HG02870 (cell line): Measurements from ENCODE around the gene TRAPPC5.

ENCODE experiments used
- ATAC-seq: cut with Tn5 transposase; IDR thresholded peaks from one replicate; pipeline ENCODE4 v1.9.1; 2021; ENCODE audit warnings: mild to moderate bottlenecking, moderate library complexity; ENCODE audit not compliant: unreplicated experiment

Gene TRAPPC5

DNA sequence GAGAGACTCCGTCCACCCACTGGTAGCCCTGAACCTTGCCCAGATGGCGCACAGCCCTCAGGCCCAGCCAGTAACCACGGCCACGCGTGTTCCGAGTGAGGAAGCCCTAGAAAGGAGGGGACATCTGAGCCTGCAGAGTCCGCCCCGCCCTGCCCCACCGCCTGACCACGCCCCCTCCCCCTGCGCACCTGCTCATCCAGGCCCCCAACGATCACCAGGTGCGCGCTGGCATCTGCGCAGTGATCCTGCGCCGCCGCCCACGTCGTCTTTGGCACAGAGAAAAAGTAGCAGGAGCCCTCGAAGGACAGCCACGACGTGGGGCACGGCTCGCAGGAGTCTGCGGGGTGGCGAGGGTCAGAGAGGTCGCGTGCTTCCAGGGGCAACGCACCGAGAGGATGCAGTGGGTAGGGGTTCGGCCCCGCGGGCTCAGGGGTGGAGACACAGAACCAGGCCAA is 49.2 kb downstream of the TRAPPC5 start:
- ATAC-seq = no peak

- no peak for ATAC-seq
Measured at GRCh38 chr19:7730286-7731217, 49.9 kb downstream of the TRAPPC5 start.

DNA sequence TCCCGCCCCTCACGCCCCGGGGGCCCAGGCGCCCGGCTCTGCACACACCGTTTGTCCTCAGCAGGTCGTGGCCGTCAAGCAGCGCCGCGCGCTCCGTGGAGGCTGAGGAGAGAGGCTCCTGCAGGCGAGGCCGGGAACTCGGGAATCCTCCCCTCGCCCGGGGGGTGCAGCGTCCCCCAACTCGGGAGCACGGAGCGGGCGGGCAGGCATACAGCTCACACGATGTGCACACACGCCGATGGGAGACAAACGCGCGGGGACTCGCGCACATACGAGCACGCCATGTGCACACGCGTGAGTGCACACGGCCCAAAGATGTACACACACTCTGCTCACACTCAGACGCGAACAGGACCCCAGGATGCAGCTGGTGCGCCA is 50.6 kb downstream of the TRAPPC5 start:
- ATAC-seq = no peak

- ATAC-seq = no peak
Measured at GRCh38 chr19:7731615-7732014, 51.0 kb downstream of the TRAPPC5 start.

DNA sequence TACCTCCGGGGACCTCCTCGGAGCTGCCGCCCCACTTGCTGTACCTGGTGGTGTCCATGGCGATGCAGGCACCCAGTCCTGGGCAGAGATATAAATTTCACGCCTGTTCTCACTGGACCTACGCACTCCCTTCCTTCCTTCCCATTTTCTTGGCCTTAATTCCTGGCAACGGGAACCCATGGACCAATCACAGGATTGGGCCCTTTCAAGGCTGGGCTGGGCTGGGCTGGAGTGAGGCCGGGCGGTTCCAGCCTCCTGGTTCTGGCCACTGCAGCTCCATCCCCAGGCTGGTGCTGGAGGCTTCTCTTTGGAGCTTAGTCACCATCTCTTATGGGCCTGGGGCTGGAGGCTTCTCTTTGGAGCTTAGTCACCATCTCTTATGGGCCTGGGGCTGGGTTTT is 51.4 kb downstream of the TRAPPC5 start, which contains the start of gene CLEC4G:
TSS of gene CLEC4G (minus strand) at position 66 of the 400 bp plus-strand sequence. CDS start at position 58, 8 bp downstream.
- no peak for ATAC-seq

GRCh38 chr19:7733376-7733775 is 52.7 kb downstream of the TRAPPC5 start:
- ATAC-seq = no peak

DNA sequence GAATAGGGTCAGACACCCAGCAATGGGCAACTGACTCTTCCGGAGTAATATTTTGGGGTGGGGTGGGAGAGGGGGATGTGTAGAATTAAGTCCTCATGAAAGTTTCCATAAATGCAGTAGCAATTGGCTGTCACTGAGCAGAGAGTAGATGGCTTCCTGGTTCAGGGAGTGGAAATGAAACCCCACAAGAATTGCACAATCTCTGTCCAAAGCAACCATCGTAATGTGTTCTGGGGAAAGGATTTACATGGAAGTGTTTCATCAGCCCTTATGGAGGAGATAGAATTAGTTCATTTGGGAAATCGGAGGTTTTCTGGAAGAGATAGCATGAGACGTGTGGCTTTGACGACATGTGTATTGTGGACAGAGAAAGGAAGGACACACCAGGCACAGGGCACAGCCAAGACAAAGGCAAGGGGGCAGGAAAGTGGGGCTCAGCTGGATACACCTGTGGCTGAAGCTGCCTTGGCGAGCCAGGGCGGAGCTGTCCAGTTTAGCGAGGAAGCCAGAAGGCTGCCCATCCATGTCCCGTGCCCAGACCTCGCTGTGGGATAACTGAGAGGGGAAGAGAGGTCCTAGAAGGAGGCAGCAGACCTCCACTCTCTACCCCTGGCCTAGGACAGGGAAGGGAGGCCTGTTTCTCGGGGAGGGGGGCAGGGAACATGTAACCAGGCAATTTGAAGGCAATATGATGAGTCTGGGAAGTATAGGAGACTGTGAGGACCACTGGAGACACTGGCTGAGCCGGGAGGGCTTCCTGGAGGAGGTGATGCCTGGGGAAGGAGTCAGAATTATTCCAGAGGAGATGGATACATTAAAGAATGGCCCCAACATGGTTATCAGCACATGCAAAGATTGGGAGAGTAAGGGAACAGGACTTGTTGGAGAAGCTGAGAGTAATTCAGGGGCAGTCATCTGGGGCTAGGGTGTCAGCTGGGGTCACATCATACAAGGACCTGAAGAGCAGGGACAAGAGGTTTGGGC is 53.9 kb downstream of the TRAPPC5 start:
- ATAC-seq = no peak

GRCh38 chr19:7736148-7736547 is 55.5 kb downstream of the TRAPPC5 start:
- no peak for ATAC-seq

DNA sequence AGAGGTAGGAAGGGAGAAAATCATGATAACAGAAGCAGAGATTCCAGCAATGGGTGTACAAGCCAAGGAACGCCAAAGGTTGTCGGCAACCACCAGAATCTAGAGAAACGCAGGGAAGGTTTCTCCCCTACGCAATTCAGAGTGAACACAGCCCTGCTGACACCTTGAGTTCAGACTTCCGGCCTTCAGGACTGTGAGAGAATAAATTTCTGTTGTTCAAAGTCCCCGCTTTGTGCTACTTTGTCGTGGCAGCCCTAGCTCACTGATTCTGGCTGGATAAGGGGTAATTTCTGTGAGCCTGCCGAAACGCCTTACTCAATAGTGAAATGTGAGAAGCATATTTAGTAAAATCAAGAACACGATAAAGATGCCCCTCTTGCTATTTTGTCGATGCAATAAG is 56.6 kb downstream of the TRAPPC5 start:
- ATAC-seq = no peak
